Muscle of arm (tissue), 12 donors: ENCODE data around the gene RAB11FIP4. TPM values are rescaled to one million over a fixed set of nuclear protein-coding genes. Genes with fewer than 3 reads are reported as not detected.
A peak's percentile ranks its signal among the peaks of the same experiment; 100 is the strongest.

Experiments
- DNase-seq: peaks from one replicate; pipeline ENCODE4 v3.0.0-alpha.2; 2013
- polyA plus RNA-seq, 12 donors: library from polyadenylated mRNA; unstranded; fragments of 120-200 nt; gene quantifications; one replicate each; pipeline ENCODE4 v1.2.1, GENCODE V29; 2013; ENCODE audit not compliant: insufficient read length in 12 of 12

The RAB11FIP4 gene
- polyA plus RNA-seq, 12 donors = 0.38 to 7.4 (median 0.83) TPM; not detected in 1

DNA sequence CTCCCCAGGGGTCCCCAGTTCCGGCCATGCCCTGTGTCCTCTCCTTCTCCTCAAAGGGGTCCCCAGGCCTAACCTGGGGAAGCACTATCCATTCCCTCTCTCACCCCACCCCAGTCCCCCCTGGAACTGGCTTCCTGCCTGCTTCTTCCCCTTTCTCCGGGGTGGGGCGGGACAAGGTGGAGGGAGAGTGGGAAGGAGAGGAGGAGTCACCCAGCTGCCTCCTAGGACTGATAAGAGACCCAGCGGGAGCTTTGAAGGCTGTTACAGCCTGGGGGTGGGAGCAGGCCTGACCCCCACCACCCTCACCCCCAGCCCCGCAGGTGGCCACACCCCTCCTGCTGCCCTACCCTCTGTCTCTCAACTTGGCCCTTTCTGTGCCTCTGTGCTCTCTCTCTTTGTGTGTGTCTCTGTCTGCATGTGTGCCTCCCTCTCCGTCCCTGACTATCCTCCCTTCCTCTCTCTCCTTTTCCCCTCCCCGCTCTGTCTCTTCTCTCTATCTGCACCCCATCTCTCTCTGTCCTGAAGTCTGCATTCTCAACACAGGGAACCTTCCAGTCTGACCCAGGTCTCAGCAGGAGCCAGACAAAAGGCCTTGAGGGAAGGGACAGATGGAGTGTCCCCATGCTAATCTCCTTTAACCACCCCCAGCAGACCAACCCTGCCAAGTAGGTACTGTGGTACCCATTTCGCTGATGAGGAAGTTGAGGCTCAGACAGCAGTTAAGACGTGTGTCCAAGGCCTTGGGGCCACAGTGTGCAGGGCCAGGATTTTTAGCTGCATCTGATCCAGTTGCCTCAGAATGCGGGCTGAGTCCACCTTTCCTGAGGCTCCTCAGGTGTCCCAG lies 66.1 kb downstream of the RAB11FIP4 start:
- no peak for DNase-seq

- DNase-seq = no peak
Measured at GRCh38 chr17:31458829-31459228, 67.4 kb downstream of the RAB11FIP4 start.

DNA sequence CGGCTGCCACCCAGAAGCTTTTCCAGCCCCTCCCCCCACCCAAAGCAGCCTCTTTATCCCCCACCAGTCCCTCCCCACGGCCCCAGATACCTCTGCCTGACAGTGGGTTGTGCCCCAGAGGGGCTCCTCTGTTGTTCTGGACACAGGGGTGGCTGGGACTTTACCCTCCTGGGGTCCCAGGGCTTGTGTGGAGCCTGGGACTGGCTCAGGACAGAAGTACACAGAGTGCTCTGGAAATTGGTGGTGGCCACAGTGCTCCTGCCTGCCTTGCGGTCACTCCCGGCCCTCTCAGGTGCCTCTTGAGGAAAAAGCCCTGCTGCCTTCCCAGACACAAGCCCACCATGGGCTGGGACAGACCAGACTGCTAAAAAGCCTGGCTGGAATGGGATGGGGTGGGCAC lies 68.2 kb downstream of the RAB11FIP4 start:
- no peak for DNase-seq

- DNase-seq = no peak
Measured at GRCh38 chr17:31460226-31460721, 68.8 kb downstream of the RAB11FIP4 start.

- no peak for DNase-seq
Measured at GRCh38 chr17:31461227-31461810, 69.8 kb downstream of the RAB11FIP4 start.

DNA sequence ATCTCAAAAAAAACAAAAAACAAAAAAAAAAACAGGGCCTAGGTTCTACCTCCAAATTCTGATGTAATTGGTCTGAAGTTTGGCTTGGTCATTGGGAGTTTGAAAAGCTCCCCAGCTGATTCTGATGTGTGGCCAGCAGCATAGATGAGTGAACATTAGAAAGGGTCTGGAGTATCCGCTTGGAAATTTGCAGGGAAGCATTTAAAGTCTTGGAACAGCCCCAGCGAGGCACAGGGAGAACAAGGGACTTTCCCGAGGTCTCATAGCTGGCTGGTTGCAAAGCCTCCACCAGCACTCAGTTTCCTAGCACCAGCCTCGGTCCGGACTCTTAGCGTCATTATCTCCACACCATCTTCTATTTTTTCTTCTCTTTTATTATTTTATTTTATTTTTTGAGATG lies 70.8 kb downstream of the RAB11FIP4 start:
- DNase-seq = peak; percentile 14

DNA sequence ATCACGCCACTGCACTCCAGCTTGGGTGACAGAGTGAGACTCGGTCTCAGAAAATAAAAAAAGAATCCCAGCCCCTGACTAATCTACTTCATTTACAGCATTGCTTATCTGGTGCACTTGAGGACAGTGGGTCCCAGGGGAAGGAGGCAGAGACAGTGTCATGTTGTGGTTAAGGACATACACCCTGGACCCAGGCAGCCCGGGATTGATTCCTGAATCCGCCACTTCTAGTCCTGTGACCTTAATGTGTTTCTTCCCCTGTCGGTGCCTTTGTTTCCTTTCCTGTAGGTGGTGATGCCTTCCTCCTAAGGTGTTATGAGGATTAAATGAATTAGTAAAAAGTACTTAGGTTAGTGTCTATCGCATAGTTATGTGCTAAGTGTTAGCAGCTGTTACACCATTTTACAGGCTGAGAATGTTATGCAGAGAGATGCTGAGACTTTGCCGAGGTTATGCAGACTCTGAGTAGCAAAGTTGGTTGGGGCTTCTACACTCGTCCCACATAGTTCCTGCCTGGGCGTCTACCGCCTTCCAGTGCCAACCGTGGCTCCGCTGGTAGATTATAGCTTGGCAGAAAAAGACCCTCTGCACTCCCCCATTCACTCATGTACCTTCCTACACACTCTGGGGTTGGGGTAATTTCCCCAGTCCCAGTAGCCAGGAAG lies 74.8 kb downstream of the RAB11FIP4 start:
- no peak for DNase-seq

- DNase-seq = no peak
Measured at GRCh38 chr17:31467502-31468256, 76.2 kb downstream of the RAB11FIP4 start.

DNA sequence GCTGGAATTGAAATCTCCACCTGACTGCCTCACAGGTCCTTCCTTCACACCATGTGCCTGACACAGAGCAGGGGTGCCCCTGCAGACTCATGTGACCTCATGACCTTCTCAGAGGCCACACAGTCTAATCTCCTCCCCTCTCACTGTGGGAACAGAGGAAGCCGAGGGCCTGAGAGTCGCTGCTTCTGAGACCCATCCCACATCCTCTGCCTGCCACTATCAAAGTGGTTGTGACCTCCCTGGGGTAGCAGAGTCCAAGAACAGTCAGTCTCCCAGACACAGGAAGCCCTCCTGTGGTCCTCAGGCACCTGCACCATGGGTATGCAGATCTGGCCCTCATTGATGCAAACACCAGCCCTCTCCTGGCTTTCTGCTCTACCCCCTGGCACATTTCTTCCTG lies 78.5 kb downstream of the RAB11FIP4 start:
- DNase-seq = no peak

DNA sequence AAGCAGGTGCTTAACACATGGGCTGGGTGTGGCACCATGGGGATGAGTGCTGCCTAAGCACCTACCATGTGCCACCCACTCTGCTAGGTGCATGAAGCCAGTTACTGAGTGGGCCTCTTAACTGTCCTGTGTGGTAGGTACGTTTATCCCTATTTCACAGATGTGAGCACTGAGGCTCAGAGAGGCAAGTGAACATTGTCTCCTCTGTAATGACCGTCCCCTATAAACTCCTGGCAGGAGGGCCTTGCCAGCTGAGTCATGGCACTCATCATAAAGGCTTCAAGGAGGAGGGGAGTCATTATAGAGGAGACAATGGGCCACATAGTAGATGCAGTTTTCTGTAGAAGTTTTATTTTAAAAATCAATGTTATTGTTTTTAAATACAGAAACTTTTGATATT lies 79.1 kb downstream of the RAB11FIP4 start:
- DNase-seq = no peak

GRCh38 chr17:31472137-31472536 lies 80.7 kb downstream of the RAB11FIP4 start:
- no peak for DNase-seq

DNA sequence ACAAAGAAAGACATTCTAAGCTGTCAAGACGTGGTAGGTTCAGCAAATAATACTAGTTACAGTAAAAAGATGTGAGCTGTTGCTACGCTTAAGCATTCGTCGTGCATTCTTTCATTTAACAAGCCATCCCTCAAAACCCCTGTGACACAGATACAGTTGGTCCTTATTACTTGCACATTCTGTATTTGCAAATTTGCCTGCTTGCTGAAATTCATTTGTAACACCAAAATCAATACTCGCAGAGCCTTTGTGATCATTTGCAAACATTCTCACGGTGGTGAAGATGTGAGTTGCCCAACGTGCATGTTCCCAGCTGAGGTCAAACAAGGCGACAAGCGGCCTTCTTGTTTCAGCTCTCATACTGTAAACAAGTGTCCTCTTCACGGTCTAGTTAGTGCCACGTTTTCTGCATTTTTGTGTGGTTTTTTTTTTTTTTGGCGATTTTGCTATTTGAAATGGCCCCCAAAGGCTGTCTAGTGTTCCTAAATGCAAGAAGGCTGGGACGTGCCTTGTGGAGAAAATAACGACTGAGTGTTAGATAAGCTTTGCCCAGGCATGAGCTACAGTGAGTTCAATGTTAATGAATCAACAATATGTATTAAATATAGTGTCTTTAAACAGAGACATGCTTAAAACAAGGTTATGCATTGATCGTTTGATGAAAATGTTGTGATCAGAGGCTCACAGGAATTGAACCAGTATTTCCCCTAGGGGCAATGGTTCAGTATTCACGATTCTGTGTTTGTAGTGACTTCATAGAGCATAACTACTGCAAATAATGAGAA lies 84.1 kb downstream of the RAB11FIP4 start:
- DNase-seq = no peak

DNA sequence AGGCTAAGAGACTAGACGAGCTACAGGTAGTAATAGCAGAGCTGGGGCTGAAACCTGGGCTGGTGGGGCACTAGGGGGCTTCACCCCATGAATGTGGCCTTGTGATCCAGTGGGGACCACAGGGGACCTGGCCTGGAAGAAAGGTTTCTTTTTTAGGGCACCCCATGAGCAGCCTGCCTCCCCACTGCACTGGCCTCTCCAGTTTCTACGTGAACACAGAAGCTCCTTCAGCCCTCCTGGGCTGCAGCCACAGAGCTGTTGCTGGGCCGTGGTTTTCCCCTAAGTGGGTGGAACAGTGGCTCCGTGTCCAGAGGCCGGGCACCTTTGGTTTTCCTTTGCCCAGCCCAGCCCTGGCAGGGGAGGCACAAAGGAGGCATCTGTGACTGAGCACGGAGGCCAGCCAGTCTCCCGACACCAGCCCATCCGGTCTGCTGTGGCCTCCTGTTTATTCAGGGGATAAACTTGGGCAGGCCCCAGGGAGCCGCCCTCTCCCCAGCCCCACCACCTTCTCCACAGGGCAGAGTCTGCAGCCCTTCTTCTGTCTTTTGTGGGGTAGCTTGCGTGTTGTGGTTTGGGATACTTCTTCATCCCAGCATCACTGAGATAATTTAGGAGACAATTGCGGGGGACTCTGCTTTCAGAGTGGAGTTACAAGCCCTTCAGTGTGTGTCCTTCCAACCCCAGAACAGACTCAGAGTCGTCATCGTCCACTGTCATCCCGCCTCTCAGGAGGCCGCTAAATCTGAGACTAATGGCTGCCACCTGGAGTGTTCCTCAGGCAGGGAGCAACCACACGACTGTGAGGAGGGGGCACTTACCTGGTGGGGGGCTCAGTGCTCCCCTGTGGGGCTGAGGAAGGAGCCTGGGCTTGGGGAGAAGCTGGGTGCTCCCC lies 85.3 kb downstream of the RAB11FIP4 start:
- DNase-seq = no peak

- no peak for DNase-seq
Measured at GRCh38 chr17:31477417-31478055, 86.1 kb downstream of the RAB11FIP4 start.

GRCh38 chr17:31479062-31479408 lies 87.6 kb downstream of the RAB11FIP4 start:
- DNase-seq = no peak

DNA sequence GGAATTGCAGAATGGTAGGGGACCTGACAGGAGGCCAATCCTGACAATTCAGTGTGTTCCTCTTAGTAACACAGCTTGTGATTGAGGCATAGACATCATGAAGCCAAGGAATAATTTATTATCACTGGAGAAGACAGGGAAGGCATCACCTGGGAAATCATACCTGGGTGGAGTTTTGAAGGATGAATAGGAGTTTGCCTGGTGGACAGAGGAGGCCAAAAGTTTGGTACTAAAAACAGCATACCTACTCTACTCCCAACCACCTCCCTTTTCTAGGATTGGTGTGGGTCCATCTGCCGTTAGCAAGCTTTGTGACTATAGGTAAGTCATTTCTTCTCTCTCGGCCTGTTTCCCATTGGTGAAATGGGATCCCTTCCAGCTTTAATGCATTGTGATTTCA lies 88.0 kb downstream of the RAB11FIP4 start:
- no peak for DNase-seq

- DNase-seq = no peak
Measured at GRCh38 chr17:31480067-31480466, 88.6 kb downstream of the RAB11FIP4 start.

DNA sequence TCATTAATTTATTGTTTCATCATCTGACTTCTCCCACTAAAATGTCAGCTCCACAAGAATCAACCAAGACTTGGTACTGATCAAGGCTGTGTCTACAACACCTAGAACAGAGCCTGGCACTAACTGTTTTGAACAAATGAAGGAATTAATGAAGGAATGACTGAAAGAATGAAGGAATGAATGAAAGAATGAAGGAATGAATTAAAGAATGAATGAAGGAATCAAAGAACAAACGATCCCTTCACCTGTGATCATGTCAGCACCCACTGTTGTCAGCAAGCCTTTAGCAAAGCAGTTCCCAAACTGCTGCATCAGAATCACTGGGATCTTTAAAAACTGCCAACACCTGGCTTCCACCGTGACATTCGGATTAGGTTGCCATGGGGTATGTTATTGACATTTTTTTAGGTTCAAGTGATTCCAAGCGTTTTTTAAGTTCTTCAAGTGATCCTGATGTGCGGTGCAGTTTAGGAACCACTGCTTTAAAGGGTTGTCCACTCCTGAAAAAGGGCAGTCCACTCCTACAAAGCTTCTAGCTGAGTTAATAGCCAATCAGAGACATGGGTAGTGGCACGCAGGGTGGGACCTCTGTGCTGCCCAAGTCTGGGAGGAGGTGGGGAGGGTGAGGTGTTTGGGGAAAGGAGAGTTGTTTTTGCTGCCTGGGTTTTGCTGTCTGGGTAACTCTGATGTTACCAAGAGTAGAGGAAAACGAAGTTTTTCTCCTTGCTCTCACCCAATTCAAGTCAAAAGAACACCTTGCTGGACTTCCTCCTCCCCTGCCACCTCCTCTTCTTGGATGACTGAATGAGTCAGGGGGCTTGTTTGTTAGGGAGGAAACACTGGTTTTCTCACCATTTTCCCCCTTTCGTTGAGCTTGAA lies 89.7 kb downstream of the RAB11FIP4 start:
- DNase-seq = no peak

DNA sequence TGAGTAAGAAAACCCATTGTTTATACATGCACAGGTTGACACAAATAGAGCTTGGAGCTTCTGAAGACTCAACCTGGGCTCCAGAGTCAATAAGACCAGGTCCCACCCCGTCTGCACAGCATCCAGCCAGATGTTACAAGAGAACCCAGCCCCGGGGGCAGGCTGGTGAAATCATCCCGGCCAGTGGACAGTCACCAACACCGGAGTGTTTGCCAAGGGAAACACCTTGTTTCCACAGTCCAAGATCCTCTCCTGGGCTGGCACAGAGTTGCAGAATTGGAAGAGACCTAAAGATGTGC lies 90.3 kb downstream of the RAB11FIP4 start:
- no peak for DNase-seq
